Panc1 (cell line): Measurements from ENCODE around the gene SAP130. TPM values are rescaled to one million over a fixed set of nuclear protein-coding genes. Genes with fewer than 3 reads are reported as not detected.

Source experiments
- ATAC-seq: fragments of 200-7000 bp; cut with Tn5 transposase; 2 replicates; pipeline ENCODE4 v1.9.1; 2020; ENCODE audit warnings: mild to moderate bottlenecking, moderate library complexity
- BruUV-seq: library from RNA; stranded (reverse); fragments of 400-500 nt; replicated peaks from 2 replicates; lab custom pipeline; 2021; lab: Mats Ljungman, UMichigan
- CTCF ChIA-PET: fragments of 300-600 bp; sonication (Branson Sonifier 250); formaldehyde crosslinking; loops from one replicate; lab custom pipeline; 2022; ENCODE audit warnings: antibody characterized with exemption; lab: Charles Lee
- POLR2A ChIA-PET: fragments of 300-600 bp; sonication (Branson Sonifier 250); formaldehyde crosslinking; loops from one replicate; lab custom pipeline; 2022; ENCODE audit warnings: antibody characterized with exemption; lab: Charles Lee
- DNase-seq: peaks from one replicate; pipeline ENCODE4 v3.0.0-alpha.2; 2010; ENCODE audit warnings: low read depth, low spot score
- H3K27ac ChIP-seq: 2 replicates; pipeline ENCODE4 v1.5.1; 2011; ENCODE audit warnings: mild to moderate bottlenecking, low read length, inconsistent platforms
- H3K27me3 ChIP-seq: fragments of 200-500 bp; sonication (Bioruptor generic); 2 replicates; pipeline ENCODE4 v1.6.0; 2014; ENCODE audit warnings: low read length, inconsistent platforms; ENCODE audit not compliant: control insufficient read depth, insufficient read depth
- H3K36me3 ChIP-seq: fragments of 200-500 bp; sonication (Bioruptor generic); 2 replicates; pipeline ENCODE4 v1.5.1; 2014; ENCODE audit warnings: inconsistent platforms, mild to moderate bottlenecking, low read length, moderate library complexity; ENCODE audit not compliant: control insufficient read depth, insufficient read depth
- H3K4me1 ChIP-seq: 2 replicates; pipeline ENCODE4 v1.5.1; 2011; ENCODE audit warnings: inconsistent platforms, mild to moderate bottlenecking, low read length, moderate library complexity; ENCODE audit not compliant: control insufficient read depth, insufficient read depth
- H3K4me3 ChIP-seq, 2 experiments: 2 replicates each; pipeline ENCODE4 v1.5.1; 2011 to 2012; ENCODE audit warnings: low read depth in 2 of 2, low read length in 2 of 2, mild to moderate bottlenecking in 2 of 2, inconsistent platforms in 1 of 2, moderate library complexity in 1 of 2
- H3K9me3 ChIP-seq: fragments of 200-500 bp; sonication (Bioruptor generic); 2 replicates; pipeline ENCODE4 v1.5.1; 2014; ENCODE audit warnings: low read depth, mild to moderate bottlenecking, inconsistent platforms, low read length, moderate library complexity; ENCODE audit not compliant: control insufficient read depth, insufficient read depth
- POLR2AphosphoS5 ChIP-seq: IDR thresholded peaks from 2 replicates; pipeline ENCODE4 v1.6.1; 2012; ENCODE audit warnings: mild to moderate bottlenecking, low read depth, low read length, moderate library complexity
- SIN3A ChIP-seq: IDR thresholded peaks from 2 replicates; pipeline ENCODE4 v1.6.1; 2012; ENCODE audit warnings: low read depth, mild to moderate bottlenecking, low read length, moderate library complexity, borderline replicate concordance; ENCODE audit not compliant: insufficient read depth
- TCF7L2 ChIP-seq: IDR thresholded peaks from 2 replicates; pipeline ENCODE4 v1.6.1; 2011; ENCODE audit warnings: mild to moderate bottlenecking, low read depth, low read length, inconsistent platforms
- in situ Hi-C: cut with HindIII; loops from 2 replicates; pipeline ENCODE4 v1.10.0; 2016; ENCODE audit warnings: low sequenced_read_pairs, low pct_unique_long_range_greater_than_20kb
- intact Hi-C: fragments of 100-400 bp; cut with micrococcal nuclease; formaldehyde crosslinking; loops from one replicate; pipeline ENCODE4 v1.10.0; 2022; ENCODE audit not compliant: unreplicated experiment
- total RNA-seq: library from RNA; stranded (reverse); gene quantifications from one replicate; pipeline ENCODE4 v1.2.1, GENCODE V29; 2021; ENCODE audit not compliant: unreplicated experiment
- TF ChIP-seq, protein P1 (sequence below): fragments of 450-650 bp; IDR thresholded peaks from 2 replicates; pipeline ENCODE4 v1.5.1; 2017; ENCODE audit warnings: mild to moderate bottlenecking
- TF ChIP-seq, protein P2 (sequence below), 2 experiments: IDR thresholded peaks; 2 replicates each; pipeline ENCODE4 v1.6.1; 2011 to 2012; ENCODE audit warnings: low read depth in 2 of 2, control low read depth in 1 of 2, low read length in 1 of 2, mild to moderate bottlenecking in 1 of 2, moderate library complexity in 1 of 2; ENCODE audit not compliant: insufficient read depth in 1 of 2

The SAP130 gene
- total RNA-seq, 1 experiment from 2014 or later: 34.6 TPM

- Histone ChIP-seq H3K4me3 (no peak overlapping the region), H3K27ac (no peak overlapping the region), H3K36me3 (no peaks in the 10 kb centered on the region), H3K27me3 (no peaks in the 10 kb centered on the region), H3K9me3 (no peaks in the 10 kb centered on the region), H3K4me1 (no peaks in the 10 kb centered on the region)
- ATAC-seq (no peak), DNase-seq (no peak)
- intact Hi-C loops: no loop called here
- ChIA-PET CTCF (interaction anchor here (0.6 kb wide), 1 partner anchor 354 kb away, joined by 5 read pairs; no protein-coding TSS in a partner anchor), POLR2A (no interaction called here)
- BruUV-seq: no TSS peak
- TF ChIP-seq TCF7L2 (no peak), POLR2AphosphoS5 (no peak)
- TF ChIP-seq, protein P1, sequence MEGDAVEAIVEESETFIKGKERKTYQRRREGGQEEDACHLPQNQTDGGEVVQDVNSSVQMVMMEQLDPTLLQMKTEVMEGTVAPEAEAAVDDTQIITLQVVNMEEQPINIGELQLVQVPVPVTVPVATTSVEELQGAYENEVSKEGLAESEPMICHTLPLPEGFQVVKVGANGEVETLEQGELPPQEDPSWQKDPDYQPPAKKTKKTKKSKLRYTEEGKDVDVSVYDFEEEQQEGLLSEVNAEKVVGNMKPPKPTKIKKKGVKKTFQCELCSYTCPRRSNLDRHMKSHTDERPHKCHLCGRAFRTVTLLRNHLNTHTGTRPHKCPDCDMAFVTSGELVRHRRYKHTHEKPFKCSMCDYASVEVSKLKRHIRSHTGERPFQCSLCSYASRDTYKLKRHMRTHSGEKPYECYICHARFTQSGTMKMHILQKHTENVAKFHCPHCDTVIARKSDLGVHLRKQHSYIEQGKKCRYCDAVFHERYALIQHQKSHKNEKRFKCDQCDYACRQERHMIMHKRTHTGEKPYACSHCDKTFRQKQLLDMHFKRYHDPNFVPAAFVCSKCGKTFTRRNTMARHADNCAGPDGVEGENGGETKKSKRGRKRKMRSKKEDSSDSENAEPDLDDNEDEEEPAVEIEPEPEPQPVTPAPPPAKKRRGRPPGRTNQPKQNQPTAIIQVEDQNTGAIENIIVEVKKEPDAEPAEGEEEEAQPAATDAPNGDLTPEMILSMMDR: no peak
- in situ Hi-C loops: no loop called here
These were observed 134.8 kb downstream of the SAP130 start for GRCh38 chr2:127893033-127893432.

DNA sequence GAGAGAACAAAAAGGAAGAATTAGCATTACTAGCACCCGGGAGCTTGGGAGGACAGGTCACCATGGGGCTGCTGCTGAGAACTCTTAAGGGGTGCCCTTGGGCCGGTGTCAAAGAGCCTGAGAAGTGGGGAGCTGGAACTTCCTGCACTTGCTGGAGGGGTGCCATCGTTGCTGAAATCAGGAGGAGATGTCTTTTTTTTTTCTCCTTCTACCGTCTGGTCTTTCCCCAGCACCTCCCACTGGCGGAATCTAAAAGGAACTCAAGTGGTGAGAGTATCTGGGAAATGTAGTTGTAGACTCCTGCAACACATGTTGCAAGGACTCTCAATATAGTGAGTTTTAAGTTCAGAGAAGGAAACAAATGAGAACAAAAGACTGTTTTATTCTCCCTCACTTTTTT, 136.0 kb downstream of the SAP130 start:
- Histone ChIP-seq H3K4me3 (no peak overlapping the region), H3K36me3 (no peaks in the 10 kb centered on the region), H3K9me3 (no peaks in the 10 kb centered on the region), H3K4me1 (peaks cover 9% of the 10 kb centered on the region; the same call in 1 of the 2 replicates), H3K27ac (no peak overlapping the region), H3K27me3 (no peaks in the 10 kb centered on the region)
- ChIA-PET POLR2A (no interaction called here), CTCF (no interaction called here)
- intact Hi-C loops: no loop called here
- ATAC-seq (no peak), DNase-seq (no peak)
- no TSS peak for BruUV-seq
- TF ChIP-seq, protein P2, sequence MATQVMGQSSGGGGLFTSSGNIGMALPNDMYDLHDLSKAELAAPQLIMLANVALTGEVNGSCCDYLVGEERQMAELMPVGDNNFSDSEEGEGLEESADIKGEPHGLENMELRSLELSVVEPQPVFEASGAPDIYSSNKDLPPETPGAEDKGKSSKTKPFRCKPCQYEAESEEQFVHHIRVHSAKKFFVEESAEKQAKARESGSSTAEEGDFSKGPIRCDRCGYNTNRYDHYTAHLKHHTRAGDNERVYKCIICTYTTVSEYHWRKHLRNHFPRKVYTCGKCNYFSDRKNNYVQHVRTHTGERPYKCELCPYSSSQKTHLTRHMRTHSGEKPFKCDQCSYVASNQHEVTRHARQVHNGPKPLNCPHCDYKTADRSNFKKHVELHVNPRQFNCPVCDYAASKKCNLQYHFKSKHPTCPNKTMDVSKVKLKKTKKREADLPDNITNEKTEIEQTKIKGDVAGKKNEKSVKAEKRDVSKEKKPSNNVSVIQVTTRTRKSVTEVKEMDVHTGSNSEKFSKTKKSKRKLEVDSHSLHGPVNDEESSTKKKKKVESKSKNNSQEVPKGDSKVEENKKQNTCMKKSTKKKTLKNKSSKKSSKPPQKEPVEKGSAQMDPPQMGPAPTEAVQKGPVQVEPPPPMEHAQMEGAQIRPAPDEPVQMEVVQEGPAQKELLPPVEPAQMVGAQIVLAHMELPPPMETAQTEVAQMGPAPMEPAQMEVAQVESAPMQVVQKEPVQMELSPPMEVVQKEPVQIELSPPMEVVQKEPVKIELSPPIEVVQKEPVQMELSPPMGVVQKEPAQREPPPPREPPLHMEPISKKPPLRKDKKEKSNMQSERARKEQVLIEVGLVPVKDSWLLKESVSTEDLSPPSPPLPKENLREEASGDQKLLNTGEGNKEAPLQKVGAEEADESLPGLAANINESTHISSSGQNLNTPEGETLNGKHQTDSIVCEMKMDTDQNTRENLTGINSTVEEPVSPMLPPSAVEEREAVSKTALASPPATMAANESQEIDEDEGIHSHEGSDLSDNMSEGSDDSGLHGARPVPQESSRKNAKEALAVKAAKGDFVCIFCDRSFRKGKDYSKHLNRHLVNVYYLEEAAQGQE (IDR thresholded peaks at IDR 0.05; ENCODE audit: insufficient read depth in 1 of 2, low read depth in 2 of 2, low read length in 1 of 2): no peak
- TF ChIP-seq TCF7L2: no peak
- no peak for TF ChIP-seq POLR2AphosphoS5
- TF ChIP-seq, protein P1: no peak
- no peak for TF ChIP-seq SIN3A
- in situ Hi-C loops: no loop called here

Other genes with a start within 250 kb of the SAP130 start
- 63.7 TPM for gene WDR33, start 216.9 kb downstream of the SAP130 start, total RNA-seq
- gene POLR2D, start 169.9 kb downstream of the SAP130 start, total RNA-seq: 62.1 TPM
- gene AMMECR1L, start 142.1 kb downstream of the SAP130 start, total RNA-seq: 26.5 TPM
- 64.2 TPM for gene UGGT1, start 63.1 kb upstream of the SAP130 start, total RNA-seq